GM18861 (cell line): Measurements from ENCODE around the gene SEMA4C.

Source experiments
- ATAC-seq: cut with Tn5 transposase; IDR thresholded peaks from one replicate; pipeline ENCODE4 v1.9.1; 2021; ENCODE audit not compliant: unreplicated experiment

The SEMA4C gene

DNA sequence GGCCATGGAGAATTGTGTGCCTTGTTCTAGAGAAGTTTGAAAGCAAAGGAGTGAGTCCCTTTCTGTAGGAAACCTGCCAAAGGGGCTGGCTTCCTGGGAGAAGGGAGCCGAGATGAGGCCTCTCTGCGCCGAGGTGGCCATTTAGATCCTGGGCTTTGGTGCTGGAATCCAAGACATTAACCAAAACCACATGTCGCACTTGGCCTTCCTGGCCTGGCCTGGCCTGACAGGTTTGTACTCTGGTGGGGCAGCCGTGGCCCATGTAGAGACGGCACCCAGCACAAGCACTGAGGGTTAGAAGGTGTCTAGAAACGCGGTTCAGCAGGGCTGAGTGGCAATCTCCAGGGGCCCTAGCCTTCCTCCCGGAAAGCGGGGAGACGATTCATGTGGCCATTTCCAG lies 46.7 kb downstream of the SEMA4C start:
- no peak for ATAC-seq

- no peak for ATAC-seq
These were observed 47.1 kb downstream of the SEMA4C start for GRCh38 chr2:96822786-96823185.

DNA sequence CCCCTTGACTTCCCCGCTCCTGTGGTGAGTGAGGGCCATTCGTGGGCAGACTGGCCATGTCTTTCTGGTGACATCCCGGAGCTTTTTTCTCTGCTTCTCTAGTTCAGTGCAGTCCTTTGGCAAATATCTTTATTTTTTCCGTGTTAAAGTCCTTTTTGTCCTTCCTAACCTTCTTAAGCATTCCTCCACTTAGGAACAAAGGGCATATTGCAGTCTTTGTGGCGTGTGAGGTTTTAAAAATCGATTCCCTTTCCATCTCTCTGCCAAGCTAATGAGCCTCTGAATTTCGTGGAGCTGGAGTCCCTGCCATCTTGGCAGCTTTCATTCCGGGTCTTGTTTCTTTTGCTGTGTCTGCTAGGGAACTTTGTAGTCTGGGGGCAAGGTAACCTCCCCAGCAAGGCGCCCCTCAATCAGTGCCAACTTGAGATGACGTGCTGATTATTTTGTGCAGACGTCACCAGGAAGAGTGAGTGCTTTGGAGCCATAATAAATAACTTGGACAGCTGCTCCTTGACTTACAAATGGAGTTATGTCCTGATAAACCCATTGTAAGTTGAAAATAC lies 48.7 kb downstream of the SEMA4C start:
- no peak for ATAC-seq

DNA sequence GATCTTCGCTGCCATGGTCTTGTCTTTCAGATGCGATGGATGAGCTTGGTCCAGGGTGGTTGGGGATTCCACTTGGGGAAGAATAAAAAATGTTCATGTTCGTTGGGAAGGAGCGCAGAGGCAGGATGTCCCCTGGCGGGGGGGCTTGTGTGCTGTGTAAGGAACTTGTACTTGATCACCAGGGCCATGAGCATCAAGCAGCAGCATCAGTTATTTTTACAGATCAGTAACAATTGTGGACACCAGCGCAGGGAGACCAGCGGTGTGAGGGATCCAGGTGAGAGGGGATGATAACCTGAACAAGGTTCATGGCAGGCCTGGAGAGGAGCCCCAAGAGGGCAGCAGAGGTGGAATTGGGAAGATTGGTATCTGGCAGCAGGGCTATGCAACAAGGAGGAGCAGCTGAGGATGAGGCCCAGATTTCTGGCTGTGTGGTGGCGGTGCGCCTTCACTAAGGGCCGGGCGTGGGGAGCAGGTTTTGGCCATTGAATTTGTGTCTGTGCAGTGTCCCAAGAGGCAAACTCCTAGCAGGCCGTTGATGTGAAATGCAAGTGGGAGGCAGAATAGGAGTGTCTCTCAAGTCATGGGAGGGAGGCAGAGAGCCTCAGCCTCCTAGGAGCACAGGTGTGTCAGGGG lies 49.9 kb downstream of the SEMA4C start:
- no peak for ATAC-seq

- ATAC-seq, result no peak
These were observed 50.6 kb downstream of the SEMA4C start for GRCh38 chr2:96819128-96819875.

DNA sequence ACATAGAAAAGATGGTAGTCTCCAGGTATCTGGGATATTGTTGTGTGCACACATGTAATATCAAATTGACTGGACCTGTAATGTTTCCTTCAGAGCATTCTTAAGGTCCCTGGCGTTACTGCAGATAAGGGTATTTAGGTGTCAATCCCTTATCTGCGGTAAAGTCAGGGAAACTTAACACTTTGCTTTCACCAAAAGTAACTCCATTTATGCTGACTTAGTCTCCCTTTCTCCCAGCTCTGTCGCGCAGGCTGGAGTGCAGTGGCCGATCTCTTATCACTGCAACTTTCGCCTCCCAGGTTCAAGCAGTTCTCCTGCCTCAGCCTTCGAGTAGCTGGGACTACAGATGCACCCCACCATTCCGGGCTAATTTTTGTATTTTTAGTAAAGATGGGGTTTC lies 52.0 kb downstream of the SEMA4C start:
- ATAC-seq, result no peak

DNA sequence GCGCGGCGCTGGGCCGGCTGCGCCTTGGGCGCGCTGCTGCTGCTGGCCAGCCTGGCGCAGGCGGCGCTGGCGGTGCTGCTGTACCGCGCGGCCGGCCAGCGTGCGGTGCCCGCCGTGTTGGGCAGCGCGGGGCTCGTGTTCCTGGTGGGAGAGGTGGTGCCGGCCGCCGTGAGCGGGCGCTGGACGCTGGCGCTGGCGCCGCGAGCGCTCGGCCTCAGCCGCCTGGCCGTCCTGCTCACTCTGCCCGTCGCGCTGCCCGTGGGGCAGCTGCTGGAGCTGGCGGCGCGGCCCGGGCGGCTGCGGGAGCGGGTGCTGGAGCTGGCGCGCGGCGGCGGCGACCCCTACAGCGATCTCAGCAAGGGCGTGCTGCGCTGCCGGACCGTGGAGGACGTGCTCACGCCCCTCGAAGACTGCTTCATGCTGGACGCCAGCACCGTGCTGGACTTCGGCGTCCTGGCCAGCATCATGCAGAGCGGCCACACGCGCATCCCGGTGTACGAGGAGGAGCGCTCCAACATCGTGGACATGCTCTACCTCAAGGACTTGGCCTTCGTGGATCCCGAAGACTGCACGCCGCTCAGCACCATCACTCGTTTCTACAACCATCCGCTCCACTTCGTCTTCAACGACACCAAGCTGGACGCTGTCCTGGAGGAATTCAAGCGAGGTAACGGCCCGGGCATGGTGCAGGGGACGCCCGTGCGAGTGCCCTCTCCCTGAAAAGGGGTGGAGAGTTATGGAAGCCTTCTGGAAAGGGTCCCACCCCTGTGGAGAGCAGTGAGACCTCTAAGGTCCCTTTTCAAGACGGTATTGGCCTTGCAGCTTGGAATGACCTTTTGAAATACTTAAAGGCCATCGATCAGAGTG lies 52.8 kb downstream of the SEMA4C start:
- no peak for ATAC-seq

- peak; percentile 65 for ATAC-seq
These were observed 53.6 kb downstream of the SEMA4C start, which contains the start of gene CNNM3 for GRCh38 chr2:96816127-96816835. Gene CNNM3 (plus strand): TSS chr2:96816268. CDS start chr2:96816278, 10 bp downstream.

GRCh38 chr2:96815326-96816126 lies 54.4 kb downstream of the SEMA4C start:
- no peak for ATAC-seq

DNA sequence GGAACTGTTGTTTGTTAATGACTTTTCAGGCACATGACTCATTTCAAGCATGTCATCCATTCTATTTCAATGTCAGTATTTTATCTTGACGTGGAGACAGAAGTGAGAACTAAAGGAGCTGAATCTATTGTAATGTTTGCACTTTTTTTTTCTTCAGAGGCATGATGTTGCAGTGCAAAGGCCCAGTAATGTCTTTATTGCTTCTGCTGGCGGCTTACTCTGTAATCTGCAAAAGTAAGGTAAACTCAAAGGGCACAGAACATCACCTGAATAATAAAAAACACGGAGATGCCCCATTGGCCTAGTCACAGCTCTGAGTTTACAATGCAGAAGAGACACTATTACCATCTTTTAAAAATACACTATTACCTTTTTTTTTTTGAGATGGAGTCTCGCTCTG lies 56.2 kb downstream of the SEMA4C start:
- ATAC-seq, result no peak

GRCh38 chr2:96811917-96812316 lies 58.0 kb downstream of the SEMA4C start:
- ATAC-seq, result no peak

GRCh38 chr2:96810783-96811192 lies 59.1 kb downstream of the SEMA4C start:
- ATAC-seq, result no peak

GRCh38 chr2:96809951-96810782 lies 59.7 kb downstream of the SEMA4C start:
- ATAC-seq, result no peak
